Inflammatory macrophage treated with lipopolysaccharide for 1 hour (primary cell): ENCODE results near the gene GNAS-AS1.

Experiments
- DNase-seq, 2 donors: peaks; one replicate each; pipeline ENCODE4 v3.0.0-alpha.2; 2020 to 2022

GNAS-AS1 gene

GRCh38 chr20:58854638-58855471 is 4.2 kb upstream of the GNAS-AS1 start:
- no peak for DNase-seq

- no peak for DNase-seq
These were observed 3.4 kb upstream of the GNAS-AS1 start for GRCh38 chr20:58853976-58854637.

- DNase-seq, result no peak
These were observed 2.8 kb upstream of the GNAS-AS1 start for GRCh38 chr20:58853466-58853865.

GRCh38 chr20:58852543-58853271 is 2.0 kb upstream of the GNAS-AS1 start, which contains the start of gene GNAS:
GNAS (plus strand) TSS chr20:58852716.
- peak; percentile 28 to 52 for DNase-seq

GRCh38 chr20:58851969-58852458 is 1.3 kb upstream of the GNAS-AS1 start:
- DNase-seq, result no peak

GRCh38 chr20:58851221-58851968 is 693 bp upstream of the GNAS-AS1 start:
- no peak for DNase-seq

- DNase-seq, result peak; percentile 55 to 60
These were observed 3.2 kb downstream of the GNAS-AS1 start for GRCh38 chr20:58847463-58847862.

GRCh38 chr20:58845706-58846105 is 5.0 kb downstream of the GNAS-AS1 start:
- DNase-seq, result no peak

- DNase-seq, result no peak
These were observed 7.6 kb downstream of the GNAS-AS1 start for GRCh38 chr20:58843128-58843556.

- DNase-seq, result no peak
These were observed 8.4 kb downstream of the GNAS-AS1 start for GRCh38 chr20:58842276-58842675.

GRCh38 chr20:58841539-58842264 is 9.0 kb downstream of the GNAS-AS1 start:
- no peak for DNase-seq

- no peak for DNase-seq
These were observed 9.7 kb downstream of the GNAS-AS1 start for GRCh38 chr20:58840816-58841538.

- DNase-seq, result no peak
These were observed 10.5 kb downstream of the GNAS-AS1 start for GRCh38 chr20:58839991-58840747.

- no peak for DNase-seq
These were observed 11.2 kb downstream of the GNAS-AS1 start for GRCh38 chr20:58839474-58839874.

- no peak for DNase-seq
These were observed 12.5 kb downstream of the GNAS-AS1 start for GRCh38 chr20:58838174-58838573.

- DNase-seq, result no peak
These were observed 13.0 kb downstream of the GNAS-AS1 start for GRCh38 chr20:58837717-58838116.

GRCh38 chr20:58836616-58837204 is 14.0 kb downstream of the GNAS-AS1 start:
- no peak for DNase-seq

- no peak for DNase-seq
These were observed 15.5 kb downstream of the GNAS-AS1 start for GRCh38 chr20:58835231-58835630.

- DNase-seq, result no peak
These were observed 16.8 kb downstream of the GNAS-AS1 start for GRCh38 chr20:58833921-58834320.

GRCh38 chr20:58832457-58832856 is 18.2 kb downstream of the GNAS-AS1 start:
- DNase-seq, result no peak
